Measurements from ENCODE around the gene CACFD1. TPM values are rescaled to one million over a fixed set of nuclear protein-coding genes. Genes with fewer than 3 reads are reported as not detected.

The CACFD1 gene
- total and polyA plus RNA-seq, 2 donors (not counting 3 experiments of a cell fraction or from before 2014, with no cell fraction given): 9.7 to 11.5 TPM

DNA sequence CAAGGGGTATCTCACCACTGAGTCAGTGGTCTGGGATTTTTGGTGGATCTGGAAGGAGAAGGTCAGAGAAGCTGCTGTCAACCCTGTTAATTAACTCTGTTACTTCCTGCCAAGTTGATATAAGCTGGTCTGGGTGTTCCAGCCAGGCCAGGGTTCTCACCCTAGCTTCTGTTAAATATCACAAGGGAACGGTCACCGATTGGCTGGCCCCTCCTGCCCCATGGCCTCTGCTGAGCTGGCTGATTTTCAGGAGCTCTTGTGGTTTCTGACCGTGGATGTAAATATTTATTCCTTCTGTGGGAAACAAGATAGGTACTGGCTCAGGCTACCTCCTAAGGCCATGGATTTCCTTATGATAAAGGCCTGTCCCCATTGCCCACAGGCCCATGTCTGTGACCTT, 36.6 kb upstream of the CACFD1 start:
- BruUV-seq (replicated peaks): no TSS peak
- Histone ChIP-seq H3K9me1 (replicated peaks; ENCODE audit: control insufficient read depth, extremely low read depth, insufficient read depth, low read length) (no peaks in the 10 kb centered on the region), H3K4me3 (replicated peaks in 1 of 3; ENCODE audit: insufficient read depth in 1 of 3, low read depth in 1 of 3, low read length in 3 of 3) (no peak overlapping the region), H2AFZ (ENCODE audit: low read depth, low read length) (no peak overlapping the region), H3K9me3 (replicated peaks; ENCODE audit: control insufficient read depth, insufficient read depth, low read length) (no peaks in the 10 kb centered on the region), H3K4me1 (ENCODE audit: control insufficient read depth, extremely low read depth, insufficient read depth, low read length) (no peaks in the 10 kb centered on the region), H3K4me2 (ENCODE audit: insufficient read depth, low read length) (no peak overlapping the region), H4K20me1 (replicated peaks; ENCODE audit: control insufficient read depth, extremely low read depth, insufficient read depth, low read length) (no peaks in the 10 kb centered on the region), H3K27me3 (ENCODE audit: control insufficient read depth in 2 of 2, insufficient read depth in 2 of 2, low read length in 2 of 2) (peaks cover 9 to 12% of the 10 kb centered on the region in 2 experiments), H3K79me2 (ENCODE audit: control insufficient read depth, insufficient read depth, low read length) (no peaks in the 10 kb centered on the region), H3K36me3 (ENCODE audit: control insufficient read depth in 2 of 2, extremely low read depth in 1 of 2, insufficient read depth in 2 of 2, low read length in 2 of 2) (no peaks in the 10 kb centered on the region), H3K9ac (replicated peaks; ENCODE audit: extremely low read depth, insufficient read depth, low read length) (no peak overlapping the region), H3K27ac (ENCODE audit: insufficient read depth, low read depth, low read length) (no peak overlapping the region)
- dilution Hi-C loops (cut with MboI; ENCODE audit: extremely low pct_ligation_motif_present, low sequenced_read_pairs) (no loop called here), intact Hi-C loops (cut with micrococcal nuclease) (no loop called here)
- CTCF ChIA-PET: no interaction called here
- DNase-seq (ENCODE audit: low read depth, low spot score) (no peak), FAIRE-seq (no peak)
- POLR2A ChIA-PET: no interaction called here
- TF ChIP-seq JUN (IDR thresholded peaks at IDR 0.05; ENCODE audit: borderline replicate concordance, insufficient read depth, insufficient read length, low read depth): no peak
- TF ChIP-seq POLR2AphosphoS5 (IDR thresholded peaks at IDR 0.05; ENCODE audit: insufficient read depth, low read depth, low read length): no peak
- no peak for TF ChIP-seq GATA2 (IDR thresholded peaks at IDR 0.05; ENCODE audit: insufficient read depth, insufficient read length, low read depth, low read length)
- TF ChIP-seq, protein P1, sequence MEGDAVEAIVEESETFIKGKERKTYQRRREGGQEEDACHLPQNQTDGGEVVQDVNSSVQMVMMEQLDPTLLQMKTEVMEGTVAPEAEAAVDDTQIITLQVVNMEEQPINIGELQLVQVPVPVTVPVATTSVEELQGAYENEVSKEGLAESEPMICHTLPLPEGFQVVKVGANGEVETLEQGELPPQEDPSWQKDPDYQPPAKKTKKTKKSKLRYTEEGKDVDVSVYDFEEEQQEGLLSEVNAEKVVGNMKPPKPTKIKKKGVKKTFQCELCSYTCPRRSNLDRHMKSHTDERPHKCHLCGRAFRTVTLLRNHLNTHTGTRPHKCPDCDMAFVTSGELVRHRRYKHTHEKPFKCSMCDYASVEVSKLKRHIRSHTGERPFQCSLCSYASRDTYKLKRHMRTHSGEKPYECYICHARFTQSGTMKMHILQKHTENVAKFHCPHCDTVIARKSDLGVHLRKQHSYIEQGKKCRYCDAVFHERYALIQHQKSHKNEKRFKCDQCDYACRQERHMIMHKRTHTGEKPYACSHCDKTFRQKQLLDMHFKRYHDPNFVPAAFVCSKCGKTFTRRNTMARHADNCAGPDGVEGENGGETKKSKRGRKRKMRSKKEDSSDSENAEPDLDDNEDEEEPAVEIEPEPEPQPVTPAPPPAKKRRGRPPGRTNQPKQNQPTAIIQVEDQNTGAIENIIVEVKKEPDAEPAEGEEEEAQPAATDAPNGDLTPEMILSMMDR (IDR thresholded peaks at IDR 0.05; ENCODE audit: extremely low read depth in 1 of 2, insufficient read depth in 1 of 2, low read depth in 1 of 2, low read length in 2 of 2): no peak
- TF ChIP-seq EZH2 (IDR thresholded peaks at IDR 0.05; ENCODE audit: borderline replicate concordance, low read depth, low read length, severe bottlenecking): no peak
- no peak for TF ChIP-seq FOS (IDR thresholded peaks at IDR 0.05; ENCODE audit: borderline replicate concordance, insufficient read depth, low read length)
- TF ChIP-seq, protein P2, sequence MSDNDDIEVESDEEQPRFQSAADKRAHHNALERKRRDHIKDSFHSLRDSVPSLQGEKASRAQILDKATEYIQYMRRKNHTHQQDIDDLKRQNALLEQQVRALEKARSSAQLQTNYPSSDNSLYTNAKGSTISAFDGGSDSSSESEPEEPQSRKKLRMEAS (IDR thresholded peaks at IDR 0.05; ENCODE audit: insufficient read depth, insufficient read length): no peak

Measured in endothelial cell of umbilical vein (primary cell).